ENCODE data around the gene ADNP. TPM values are rescaled to one million over a fixed set of nuclear protein-coding genes. Genes with fewer than 3 reads are reported as not detected.

Gene ADNP
- total RNA-seq, 1 experiment from 2014 or later = 143 TPM

GRCh38 chr20:50918403-50918802 lies 12.8 kb downstream of the ADNP start:
- Histone ChIP-seq H2AFZ (ENCODE audit: low read length) (no peak overlapping the region), H3K18ac (ENCODE audit: insufficient read length, low read depth, low read length) (no peak overlapping the region), H3K79me1 (ENCODE audit: insufficient read depth, low read depth, low read length, poor library complexity, severe bottlenecking) (no peaks in the 10 kb centered on the region), H2AK5ac (ENCODE audit: insufficient read length, low read length) (no peak overlapping the region), H3K27ac (ENCODE audit: insufficient read length, low read depth, low read length) (no peak overlapping the region), H2BK15ac (ENCODE audit: low read depth, low read length) (no peak overlapping the region), H3K4me1 (ENCODE audit: insufficient read depth, low read length) (peaks cover 5% of the 10 kb centered on the region; the same call in 1 of the 2 replicates), H2BK20ac (ENCODE audit: low read depth, low read length, poor library complexity, severe bottlenecking) (no peak overlapping the region), H3K9ac (ENCODE audit: extremely low read depth, insufficient read length, low read length) (no peak overlapping the region), H3T11ph (ENCODE audit: low read length) (no peak overlapping the region), H2BK12ac (ENCODE audit: insufficient read length, low read depth, low read length) (no peak overlapping the region), H2BK120ac (ENCODE audit: low read depth, low read length, poor library complexity, severe bottlenecking) (no peak overlapping the region), H3K56ac (ENCODE audit: insufficient read length, low read depth, low read length) (no peak overlapping the region), H4K91ac (ENCODE audit: insufficient read length, low read depth, low read length) (no peak overlapping the region), H3K23ac (ENCODE audit: insufficient read length, low read depth, low read length) (no peak overlapping the region), H3K9me3 (ENCODE audit: control insufficient read depth, low read depth, low read length) (no peaks in the 10 kb centered on the region), H2BK5ac (ENCODE audit: insufficient read length, low read length) (no peak overlapping the region), H4K5ac (ENCODE audit: insufficient read length, low read depth, low read length) (no peak overlapping the region), H3K23me2 (ENCODE audit: insufficient read length, low read depth, low read length, poor library complexity, severe bottlenecking) (no peaks in the 10 kb centered on the region), H3K14ac (ENCODE audit: insufficient read depth, low read length) (no peak overlapping the region), H3K79me2 (ENCODE audit: insufficient read depth, low read length) (peaks cover 86% of the 10 kb centered on the region), H3K27me3 (ENCODE audit: insufficient read depth, low read length) (no peaks in the 10 kb centered on the region), H3K4ac (ENCODE audit: low read depth, low read length) (no peak overlapping the region), H3K4me2 (ENCODE audit: insufficient read depth, insufficient read length, low read length) (no peak overlapping the region), H4K20me1 (ENCODE audit: control insufficient read depth, insufficient read depth, insufficient read length) (no peaks in the 10 kb centered on the region), H4K8ac (replicated peaks; ENCODE audit: insufficient read length, low read depth, low read length) (no peak overlapping the region)
- Mint-ChIP-seq H3K36me3 (ENCODE audit: insufficient read depth in 1 of 3, low read depth in 3 of 3) (peaks cover 12 to 63% (median 54%) of the 10 kb centered on the region in 3 experiments; a peak in 6 of 7 replicates), H3K4me1 (peaks cover 57 to 74% of the 10 kb centered on the region in 2 experiments), H3K27ac (peak overlapping the region in 1 of 3 experiments; percentile 67; a peak in 2 of 7 replicates), H3K4me3 (no peak overlapping the region), H3K27me3 (ENCODE audit: low read depth) (no peaks in the 10 kb centered on the region), H3K9me3 (no peaks in the 10 kb centered on the region)
- no CpG with 5 or more reads among the region's 3 CpGs for WGBS (ENCODE audit: extremely low coverage, insufficient read length, low lambda C conversion rate)
- DNase-seq = no peak
- TF ChIP-seq CTCF (conservative IDR thresholded peaks at IDR 0.05) = no peak
